Endometrium (tissue), 2 donors: ENCODE results near the gene CD38.
A peak's percentile ranks its signal among the peaks of the same experiment; 100 is the strongest.
"Not testable (repeated sequence)": the region's sequence is repeated elsewhere in the genome, so short reads cannot be mapped to it uniquely, and the experiment has no call there.

Experiments used
- FAIRE-seq: peaks from 2 replicates; lab custom pipeline; 2012; peaks lifted over from hg19 to GRCh38; lab: Jason Lieb, UNC
- donor health status: control.
- donor health status: control.

Gene CD38

DNA sequence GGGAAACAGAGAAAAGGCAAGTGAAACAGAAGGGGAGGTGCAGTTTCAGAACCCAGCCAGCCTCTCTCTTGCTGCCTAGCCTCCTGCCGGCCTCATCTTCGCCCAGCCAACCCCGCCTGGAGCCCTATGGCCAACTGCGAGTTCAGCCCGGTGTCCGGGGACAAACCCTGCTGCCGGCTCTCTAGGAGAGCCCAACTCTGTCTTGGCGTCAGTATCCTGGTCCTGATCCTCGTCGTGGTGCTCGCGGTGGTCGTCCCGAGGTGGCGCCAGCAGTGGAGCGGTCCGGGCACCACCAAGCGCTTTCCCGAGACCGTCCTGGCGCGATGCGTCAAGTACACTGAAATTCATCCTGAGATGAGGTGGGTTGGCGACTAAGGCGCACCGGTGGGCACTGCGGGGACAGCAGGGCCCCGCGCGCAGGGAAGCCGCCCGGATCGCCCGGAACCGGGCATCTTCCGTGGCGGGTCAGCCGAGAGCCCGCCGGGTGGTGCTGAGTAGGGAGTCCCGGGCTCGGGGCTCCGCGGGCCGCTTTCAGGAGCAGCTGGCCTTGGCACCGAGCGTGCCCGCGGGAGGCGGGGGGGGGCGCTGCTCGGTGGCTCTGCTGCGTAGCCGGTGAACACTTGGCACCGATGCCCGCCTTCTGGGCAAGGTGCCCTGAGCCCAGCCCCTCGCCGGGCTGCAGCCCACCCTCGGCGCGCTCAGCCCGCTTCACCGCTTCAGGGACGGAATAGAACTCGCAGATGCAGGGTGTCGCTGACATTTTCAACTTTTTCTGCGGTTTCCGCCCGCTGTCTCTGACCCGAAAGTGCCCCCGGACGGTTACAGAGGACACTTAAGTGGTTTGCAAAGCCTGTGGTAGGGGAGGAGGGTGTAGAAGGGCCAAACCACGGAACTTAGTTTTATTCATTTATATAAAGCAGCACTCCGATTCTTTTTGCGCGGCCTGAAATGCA is at the start of gene CD38:
CD38 (plus strand) TSS at position 40 of the 953 bp plus-strand sequence; CDS start at position 127, 87 bp downstream.
- FAIRE-seq = no peak

DNA sequence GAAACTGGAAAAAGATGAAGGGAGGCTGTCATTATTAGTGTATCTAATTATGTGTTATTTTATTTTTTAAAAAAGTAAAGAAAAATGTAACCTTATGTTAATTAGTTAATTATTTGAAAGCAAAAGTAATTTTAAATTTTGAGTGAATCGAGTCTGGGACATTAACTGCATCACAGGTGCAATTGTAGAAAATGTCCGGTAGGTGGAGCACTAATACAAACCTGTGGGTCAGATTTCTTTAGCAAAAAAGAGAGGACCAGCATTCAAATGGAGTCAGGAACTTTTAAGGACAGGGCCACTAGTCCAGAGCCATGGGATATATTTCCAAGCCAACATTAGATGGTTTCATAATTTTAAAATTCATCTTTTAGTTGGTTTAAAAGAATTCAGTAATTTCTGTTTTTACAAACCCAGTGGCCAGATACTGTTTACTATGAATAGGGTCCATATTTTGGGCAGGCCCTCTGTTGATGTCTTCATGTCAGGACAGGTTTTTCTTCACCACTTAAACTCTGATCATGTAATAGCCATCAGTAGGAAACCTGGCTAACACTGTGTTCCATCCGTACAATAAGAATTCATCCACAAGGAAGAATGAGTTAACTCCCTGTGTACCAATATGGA is 48.1 kb upstream of the CD38 start:
- FAIRE-seq = peak; percentile 98

DNA sequence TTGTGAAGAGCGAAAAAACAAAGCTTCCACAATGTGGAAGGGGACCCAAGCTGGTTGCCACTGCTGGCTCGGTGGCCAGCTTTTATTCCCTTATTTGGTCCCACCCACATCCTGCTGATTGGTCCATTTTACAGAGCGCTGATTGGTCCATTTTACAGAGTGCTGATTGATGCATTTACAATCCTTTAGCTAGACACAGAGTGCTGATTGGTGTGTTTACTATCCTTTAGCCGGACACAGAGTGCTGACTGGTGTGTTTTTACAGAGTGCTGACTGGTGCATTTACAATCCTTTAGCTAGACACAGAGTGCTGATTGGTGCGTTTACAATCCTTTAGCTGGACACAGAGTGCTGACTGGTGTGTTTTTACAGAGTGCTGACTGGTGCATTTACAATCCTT is 45.1 kb upstream of the CD38 start:
- not testable (repeated sequence) for FAIRE-seq

- no peak for FAIRE-seq
These were observed 42.6 kb upstream of the CD38 start for GRCh38 chr4:15735536-15735935.

DNA sequence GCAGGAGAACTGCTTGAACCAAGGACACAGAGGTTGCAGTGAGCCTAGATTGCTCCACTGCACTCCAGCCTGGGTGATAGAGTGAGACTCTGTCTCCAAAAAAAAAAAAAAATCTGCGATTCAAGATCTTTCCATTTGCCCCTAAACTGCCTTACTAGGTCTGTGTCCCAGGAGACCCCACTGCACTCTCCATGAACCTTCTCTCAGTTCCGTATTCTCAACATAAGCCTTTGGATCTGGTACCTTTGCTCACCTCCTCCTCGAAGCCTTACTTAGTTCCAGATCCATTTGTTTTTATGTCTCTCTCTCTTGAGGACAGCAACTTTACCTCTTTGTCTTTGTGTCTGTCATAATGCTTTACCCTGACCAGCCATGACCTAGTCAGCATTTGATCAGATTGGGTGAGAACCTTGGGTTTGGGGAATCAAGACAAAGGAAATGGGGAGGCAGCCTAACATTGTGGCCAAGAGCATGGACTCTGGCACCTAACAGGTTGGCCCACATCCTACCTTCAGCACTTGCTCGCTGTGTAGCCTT is 41.5 kb upstream of the CD38 start:
- no peak for FAIRE-seq

- FAIRE-seq = no peak
These were observed 40.9 kb upstream of the CD38 start for GRCh38 chr4:15737255-15737654.

DNA sequence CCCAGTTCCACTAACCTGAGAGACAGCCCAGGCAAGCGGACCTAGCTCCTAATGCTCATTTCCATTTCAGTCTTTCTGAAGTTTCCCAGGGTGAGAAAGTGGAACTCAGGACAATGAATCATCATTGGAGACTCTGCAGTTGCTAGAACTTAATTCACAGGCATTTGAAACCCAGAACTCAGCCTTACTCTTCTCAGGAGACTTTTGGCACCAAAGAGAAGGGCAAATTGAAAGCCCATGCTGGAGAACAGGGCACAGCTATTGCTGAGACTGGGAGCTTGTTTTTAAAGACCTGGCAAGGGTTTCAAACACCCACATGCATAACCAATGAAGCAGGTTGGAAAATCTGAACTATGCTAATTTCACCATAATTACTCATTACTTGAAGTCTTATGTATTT is 39.3 kb upstream of the CD38 start:
- FAIRE-seq = no peak

DNA sequence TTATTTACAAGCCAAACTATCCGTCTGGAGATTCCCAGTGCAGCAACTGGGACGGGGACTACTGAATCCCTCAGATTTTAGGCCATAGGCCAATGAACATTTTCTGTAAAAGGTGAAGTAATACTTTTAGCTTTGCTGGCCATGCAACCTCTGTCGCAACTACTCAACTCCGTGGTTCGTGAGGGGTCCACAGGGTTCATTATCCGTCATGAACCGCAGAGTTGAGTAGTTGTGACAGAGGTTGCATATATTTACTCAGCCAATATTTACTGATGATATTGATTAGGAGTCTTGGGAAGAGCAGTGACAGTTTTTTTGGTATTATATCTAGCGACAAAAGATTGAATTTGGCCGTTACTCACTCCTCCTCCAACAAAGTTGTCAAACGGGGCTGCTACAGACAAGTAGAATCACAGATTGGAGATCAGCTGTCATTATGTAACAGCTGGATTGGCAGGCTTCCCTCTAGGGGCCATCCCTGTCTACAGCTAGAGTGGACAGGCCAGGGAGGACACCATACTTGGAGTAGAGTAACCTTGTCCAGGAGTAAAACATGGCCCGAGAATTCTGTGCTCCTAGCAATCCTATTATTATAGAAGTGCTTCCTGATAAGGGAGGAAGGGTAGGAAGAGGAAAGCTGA is 37.2 kb upstream of the CD38 start:
- FAIRE-seq = no peak

DNA sequence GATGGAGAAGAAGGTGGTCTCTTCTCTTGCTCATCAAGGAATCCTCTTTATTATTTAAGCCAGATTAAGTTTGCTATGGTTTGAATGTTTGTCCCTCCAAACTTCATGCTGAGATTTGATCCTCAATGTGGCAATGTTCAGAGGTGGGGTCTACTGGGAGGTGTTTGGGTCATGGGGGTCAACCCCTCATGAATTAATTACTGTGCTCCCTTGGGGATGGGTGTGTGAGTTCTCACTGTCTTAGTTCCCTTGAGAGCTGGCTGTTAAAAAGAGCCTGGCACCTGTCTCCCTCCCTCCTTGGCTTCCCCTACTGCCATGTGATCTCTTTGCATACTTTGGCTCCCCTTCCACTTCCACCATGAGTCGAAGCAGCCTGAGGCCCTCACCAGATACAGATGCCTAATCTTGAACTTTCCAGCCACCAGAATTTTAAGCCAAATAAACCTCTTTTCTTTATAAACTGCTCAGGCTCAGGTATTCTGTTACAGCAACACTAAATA is 36.0 kb upstream of the CD38 start:
- FAIRE-seq = no peak

- no peak for FAIRE-seq
These were observed 35.5 kb upstream of the CD38 start for GRCh38 chr4:15742637-15743036.

- no peak for FAIRE-seq
These were observed 34.0 kb upstream of the CD38 start for GRCh38 chr4:15744016-15744545.

- no peak for FAIRE-seq
These were observed 32.0 kb upstream of the CD38 start for GRCh38 chr4:15746110-15746509.

GRCh38 chr4:15749001-15749400 is 29.1 kb upstream of the CD38 start:
- no peak for FAIRE-seq

DNA sequence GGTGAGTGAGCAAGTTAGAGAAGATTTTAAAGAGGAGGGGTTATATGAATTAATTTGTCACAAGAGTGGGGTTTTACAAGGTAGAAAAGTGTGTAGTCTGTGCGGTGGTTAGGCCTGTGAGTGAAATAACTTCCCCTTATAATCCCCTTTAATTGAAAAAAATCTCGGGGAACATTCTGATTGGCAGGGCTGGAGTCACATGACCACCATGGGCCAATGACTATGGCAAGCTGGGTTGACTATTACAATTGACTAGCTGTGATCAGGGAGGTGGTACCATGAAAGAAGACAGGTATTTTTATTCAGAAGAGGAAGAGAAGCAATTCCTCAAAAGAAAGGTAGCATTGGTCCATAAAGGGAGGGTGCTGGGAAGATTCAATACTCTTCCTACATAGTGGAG is 27.0 kb upstream of the CD38 start:
- no peak for FAIRE-seq

- no peak for FAIRE-seq
These were observed 25.0 kb upstream of the CD38 start for GRCh38 chr4:15753081-15753480.

DNA sequence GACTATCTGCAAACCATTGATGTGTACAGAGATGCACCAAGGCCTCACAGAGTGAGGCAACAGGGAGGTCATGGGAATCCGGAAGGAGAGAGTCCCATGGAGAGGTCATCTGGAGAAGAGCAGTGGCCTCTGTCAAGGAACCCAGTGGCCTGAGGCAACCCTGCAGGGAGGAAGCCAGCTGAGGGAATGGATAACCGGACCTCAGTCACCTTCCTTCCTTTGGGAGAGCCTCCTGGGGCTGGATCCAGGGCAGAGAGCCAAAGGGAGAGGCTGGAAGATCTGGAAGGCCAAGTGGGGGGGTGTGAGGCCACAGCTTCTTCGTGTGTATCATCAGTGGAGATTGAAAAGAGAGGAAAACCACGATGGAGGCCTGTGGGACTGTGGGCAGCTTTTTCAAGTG is 24.3 kb upstream of the CD38 start:
- no peak for FAIRE-seq

DNA sequence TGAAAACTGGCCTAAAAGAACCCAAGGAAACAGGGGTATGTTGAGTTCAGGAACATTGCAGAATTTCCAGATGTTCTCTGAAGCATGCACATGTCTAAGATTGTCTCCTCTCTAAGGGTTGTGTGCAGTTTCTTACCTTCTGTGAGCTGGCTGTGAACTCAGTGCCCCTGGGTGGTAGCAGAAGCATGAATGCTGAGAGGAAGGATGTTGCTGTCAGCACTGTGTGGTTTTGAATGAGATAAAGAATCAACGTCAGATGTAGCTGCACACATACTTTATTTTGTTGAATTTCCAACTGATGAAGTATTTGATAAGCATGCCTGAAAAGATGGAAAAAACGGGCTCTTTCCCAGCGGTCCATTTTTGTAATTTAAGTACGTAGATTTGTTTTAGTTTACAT is 23.8 kb upstream of the CD38 start:
- FAIRE-seq = no peak

GRCh38 chr4:15755321-15756155 is 22.6 kb upstream of the CD38 start:
- FAIRE-seq = no peak

GRCh38 chr4:15756361-15756861 is 21.7 kb upstream of the CD38 start:
- FAIRE-seq = no peak

DNA sequence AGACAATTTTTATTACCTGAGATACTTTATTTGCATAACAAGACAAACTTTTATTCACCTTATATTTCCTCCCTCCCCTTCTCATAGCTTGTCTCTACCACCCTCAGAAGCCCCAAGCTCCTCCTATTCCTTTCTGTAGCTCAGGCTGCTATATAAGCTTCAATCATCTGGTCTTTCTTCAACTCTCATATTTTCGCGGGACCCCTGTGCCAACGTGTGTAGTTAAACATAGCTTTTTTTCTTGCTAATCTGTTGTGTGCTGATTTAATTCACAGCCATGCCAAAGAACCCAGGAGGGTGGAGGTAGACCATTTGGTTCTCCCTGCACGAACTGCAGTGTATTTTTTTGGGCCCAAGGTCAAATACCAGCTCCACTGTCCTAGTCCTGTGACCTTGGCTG is 21.1 kb upstream of the CD38 start:
- no peak for FAIRE-seq

DNA sequence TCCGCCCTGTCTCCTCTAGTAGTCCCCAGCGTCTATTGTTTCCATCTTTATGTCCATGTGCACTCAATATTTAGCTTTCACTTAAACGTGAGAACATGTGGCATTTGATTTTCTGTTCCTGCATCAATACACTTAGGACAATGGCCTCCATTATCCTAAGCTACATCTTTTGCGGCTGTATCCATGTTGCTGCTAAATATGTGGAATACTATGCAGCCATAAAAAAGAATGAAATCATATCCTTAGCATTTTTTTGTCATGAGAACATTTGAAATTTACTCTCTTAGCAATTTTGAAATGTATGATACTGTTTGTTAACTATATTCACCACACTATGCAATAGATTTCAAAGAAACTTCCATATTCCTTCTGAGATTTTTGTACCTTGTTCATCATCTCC is 19.8 kb upstream of the CD38 start:
- FAIRE-seq = no peak
